HG03066 (cell line): ENCODE measurements around the gene KAZN.

ENCODE experiments used
- ATAC-seq: cut with Tn5 transposase; IDR thresholded peaks from one replicate; pipeline ENCODE4 v1.9.1; 2021; ENCODE audit warnings: low read depth; ENCODE audit not compliant: unreplicated experiment

KAZN gene

GRCh38 chr1:14922942-14923726 is 324.6 kb downstream of the KAZN start:
- no peak for ATAC-seq

- no peak for ATAC-seq
Measured at GRCh38 chr1:14923727-14924452, 325.4 kb downstream of the KAZN start.

- ATAC-seq: no peak
Measured at GRCh38 chr1:14924455-14925331, 326.2 kb downstream of the KAZN start.

GRCh38 chr1:14925336-14926136 is 327.1 kb downstream of the KAZN start:
- ATAC-seq: no peak

- no peak for ATAC-seq
Measured at GRCh38 chr1:14926229-14926628, 327.7 kb downstream of the KAZN start.

- ATAC-seq: no peak
Measured at GRCh38 chr1:14926818-14927575, 328.5 kb downstream of the KAZN start.

- ATAC-seq: no peak
Measured at GRCh38 chr1:14928412-14928811, 329.9 kb downstream of the KAZN start.

GRCh38 chr1:14928886-14929546 is 330.5 kb downstream of the KAZN start:
- ATAC-seq: no peak

GRCh38 chr1:14929547-14930246 is 331.2 kb downstream of the KAZN start:
- no peak for ATAC-seq

GRCh38 chr1:14930247-14930965 is 331.9 kb downstream of the KAZN start:
- no peak for ATAC-seq

- no peak for ATAC-seq
Measured at GRCh38 chr1:14932034-14932638, 333.7 kb downstream of the KAZN start.

GRCh38 chr1:14934867-14935266 is 336.4 kb downstream of the KAZN start:
- ATAC-seq: no peak

GRCh38 chr1:14936815-14937214 is 338.3 kb downstream of the KAZN start:
- ATAC-seq: no peak

- ATAC-seq: no peak
Measured at GRCh38 chr1:14937288-14937949, 338.9 kb downstream of the KAZN start.

GRCh38 chr1:14939527-14940284 is 341.2 kb downstream of the KAZN start:
- ATAC-seq: no peak

- no peak for ATAC-seq
Measured at GRCh38 chr1:14940285-14940870, 341.9 kb downstream of the KAZN start.
